HG03520 (cell line): ENCODE data around the gene KIRREL2.
"Not testable (repeated sequence)": the region's sequence is repeated elsewhere in the genome, so short reads cannot be mapped to it uniquely, and the experiment has no call there.

ENCODE experiments used
- ATAC-seq: cut with Tn5 transposase; IDR thresholded peaks from one replicate; pipeline ENCODE4 v1.9.1; 2021; ENCODE audit warnings: mild to moderate bottlenecking, moderate library complexity; ENCODE audit not compliant: unreplicated experiment

Gene KIRREL2

GRCh38 chr19:35895911-35896642, 39.4 kb downstream of the KIRREL2 start:
- no peak for ATAC-seq

- ATAC-seq = no peak
Measured at GRCh38 chr19:35896643-35897040, 39.9 kb downstream of the KIRREL2 start.

DNA sequence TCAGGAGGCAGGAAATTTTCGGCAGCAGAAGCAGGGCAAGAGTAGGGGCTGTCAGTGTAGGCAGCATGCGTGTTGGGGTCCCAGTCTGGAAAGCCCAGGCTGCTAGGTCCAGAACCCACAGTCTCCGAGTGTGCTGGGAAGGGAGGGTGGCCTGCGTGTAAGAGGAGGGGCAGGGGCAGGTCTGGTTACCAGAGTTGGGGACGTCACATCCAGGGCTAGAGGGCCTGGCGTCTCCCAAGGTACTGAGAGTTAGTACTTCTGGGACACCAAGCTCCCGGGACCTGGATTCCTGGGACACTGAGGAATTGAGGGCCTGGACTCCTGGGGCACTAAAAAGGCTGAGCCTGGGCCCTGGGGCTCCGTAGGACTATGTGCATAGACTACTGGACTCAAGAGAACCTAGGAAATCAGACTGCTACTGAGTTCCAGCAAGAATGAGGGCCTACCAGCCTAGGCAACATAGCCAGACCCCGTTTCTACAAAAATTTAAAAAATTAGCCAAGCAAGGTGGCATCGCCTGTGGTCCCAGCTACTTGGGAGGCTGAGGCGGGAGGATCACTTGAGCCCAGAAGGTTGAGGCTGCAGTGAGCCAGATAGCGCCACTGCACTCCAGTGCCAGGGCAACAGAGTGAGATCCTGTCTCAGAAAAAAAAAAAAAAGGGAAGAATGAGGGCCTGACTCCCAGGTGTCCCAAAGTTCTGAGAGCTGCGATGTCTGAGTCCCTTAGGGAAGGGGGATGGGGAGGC, 41.2 kb downstream of the KIRREL2 start:
- ATAC-seq = no peak

GRCh38 chr19:35898499-35898809, 41.7 kb downstream of the KIRREL2 start:
- ATAC-seq = no peak

DNA sequence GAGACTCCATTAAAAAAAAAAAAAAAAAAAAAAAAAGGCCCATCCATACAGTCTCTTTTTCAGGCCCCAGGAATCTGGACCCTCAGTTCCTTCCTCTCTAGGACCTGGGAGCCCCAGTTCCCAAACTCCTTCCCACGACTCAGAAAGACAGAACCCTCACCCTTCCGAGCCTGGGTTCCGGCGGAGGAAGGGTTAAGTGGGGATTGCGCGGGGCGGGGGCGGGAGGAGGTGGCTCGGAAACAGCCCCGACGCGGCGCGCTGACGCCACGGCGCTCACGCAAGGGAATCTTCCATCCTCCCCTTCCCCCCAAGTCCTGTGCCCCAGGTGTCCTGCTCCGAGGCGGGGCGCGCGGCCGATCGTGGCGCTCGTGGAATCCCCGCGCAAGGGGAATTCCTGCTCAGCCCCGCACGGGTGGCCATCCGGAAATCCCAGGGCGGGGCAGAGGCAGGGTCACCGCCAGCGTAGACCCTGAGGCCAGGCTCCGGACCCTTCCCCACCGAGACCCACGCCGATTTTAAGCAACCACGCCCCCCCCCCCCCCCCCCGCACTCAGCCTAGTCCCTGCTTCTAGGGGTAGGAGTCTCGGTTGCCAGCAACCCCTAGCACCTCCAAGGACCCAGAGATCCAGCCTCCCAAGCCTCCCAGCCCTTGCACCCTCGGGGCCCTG, 43.0 kb downstream of the KIRREL2 start:
- ATAC-seq = no peak

DNA sequence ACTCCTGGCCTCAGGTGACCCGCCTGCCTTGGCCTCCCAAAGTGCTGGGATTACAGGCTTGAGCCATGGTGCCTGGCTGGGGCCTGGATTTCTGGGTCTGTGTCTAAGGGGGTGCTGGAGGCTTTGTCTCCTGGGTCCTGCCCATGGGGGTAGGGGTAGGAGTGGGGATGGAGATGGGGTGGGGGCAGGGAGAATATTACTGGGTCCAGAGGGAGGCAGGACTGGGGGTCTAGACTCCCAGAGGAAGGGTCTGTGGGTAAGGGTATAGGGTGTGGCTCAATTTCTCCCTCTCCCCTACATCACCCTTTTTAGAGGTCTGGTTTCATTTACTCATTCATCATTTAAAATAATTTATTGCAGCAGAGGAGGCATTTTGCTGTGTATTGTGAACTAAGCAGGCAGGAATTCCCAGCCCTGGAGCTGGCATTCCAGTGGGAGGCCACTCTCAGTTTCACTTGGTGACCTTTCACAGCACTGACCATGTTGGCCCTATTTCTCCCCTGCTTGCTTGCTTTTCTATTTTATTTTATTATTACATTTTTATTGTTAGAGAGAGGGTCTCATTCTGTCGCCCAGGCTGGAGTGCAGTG, 44.4 kb downstream of the KIRREL2 start:
- no peak for ATAC-seq

DNA sequence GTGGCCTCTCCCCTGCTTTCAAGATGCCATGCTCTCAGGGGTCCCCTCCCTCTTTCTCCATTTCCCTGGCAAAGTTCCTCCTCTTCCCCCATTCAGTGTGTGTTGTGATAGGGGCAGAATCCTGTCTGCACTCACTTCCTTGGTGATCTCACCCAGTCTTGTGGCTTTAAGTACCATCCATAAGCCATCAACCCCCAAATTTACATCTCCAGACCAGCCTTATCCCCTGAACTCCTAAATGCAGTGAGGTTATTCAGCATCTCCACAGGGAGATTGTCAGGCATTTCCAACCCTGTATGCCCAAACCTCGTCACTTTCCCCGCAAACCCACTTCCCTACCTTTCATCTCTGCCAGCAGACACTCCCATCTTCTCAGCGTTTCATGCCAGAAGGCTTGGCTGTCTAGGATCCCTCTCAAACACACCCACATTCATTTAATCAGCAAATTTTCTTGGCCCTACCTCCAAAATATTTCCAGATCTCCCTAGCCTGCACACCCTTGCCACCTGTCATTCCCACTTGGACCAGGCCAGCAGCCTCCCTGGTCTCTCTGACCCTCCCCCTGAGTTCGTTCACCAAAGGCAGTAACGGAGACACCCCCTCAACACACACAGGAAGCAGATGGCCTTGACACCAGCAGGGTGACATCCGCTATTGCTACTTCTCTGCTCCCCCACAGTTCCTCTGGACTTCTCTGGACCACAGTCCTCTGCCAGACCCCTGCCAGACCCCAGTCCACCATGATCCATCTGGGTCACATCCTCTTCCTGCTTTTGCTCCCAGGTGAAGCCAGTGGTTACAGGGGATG, 45.3 kb downstream of the KIRREL2 start, which contains the start of gene HCST:
HCST (plus strand) TSS at position 676 of the 808 bp plus-strand sequence; CDS start at position 741, 65 bp downstream.
- no peak for ATAC-seq

- no peak for ATAC-seq
Measured at GRCh38 chr19:35902870-35903475, 46.3 kb downstream of the KIRREL2 start.

- ATAC-seq = no peak
Measured at GRCh38 chr19:35903550-35904179, 47.0 kb downstream of the KIRREL2 start.

GRCh38 chr19:35904311-35905068, 47.8 kb downstream of the KIRREL2 start:
- ATAC-seq = no peak

DNA sequence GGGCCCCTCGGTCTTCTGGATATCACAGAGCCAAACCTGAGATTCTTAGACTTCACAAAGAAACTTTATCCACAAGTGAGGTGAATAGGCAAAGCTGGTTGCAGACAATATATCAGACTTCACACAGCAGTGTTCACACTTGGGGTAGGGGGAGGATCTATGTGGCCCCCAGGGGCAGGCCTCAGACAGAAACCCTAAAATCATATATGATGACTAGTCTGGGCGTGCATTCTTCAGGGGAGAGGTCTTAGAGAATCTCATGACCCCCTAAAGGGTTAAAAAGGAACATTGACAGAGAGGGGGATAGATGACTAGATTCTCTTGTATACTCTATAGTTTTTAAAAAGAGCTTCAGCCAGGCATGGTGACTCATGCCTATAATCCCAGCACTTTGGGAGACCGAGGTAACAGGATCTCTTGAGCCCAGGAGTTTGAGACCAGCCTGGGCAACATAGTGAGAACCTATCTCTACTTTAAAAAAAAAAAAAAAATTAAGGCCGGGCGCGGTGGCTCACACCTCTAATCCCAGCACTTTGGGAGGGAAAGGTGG, 48.5 kb downstream of the KIRREL2 start:
- no peak for ATAC-seq

DNA sequence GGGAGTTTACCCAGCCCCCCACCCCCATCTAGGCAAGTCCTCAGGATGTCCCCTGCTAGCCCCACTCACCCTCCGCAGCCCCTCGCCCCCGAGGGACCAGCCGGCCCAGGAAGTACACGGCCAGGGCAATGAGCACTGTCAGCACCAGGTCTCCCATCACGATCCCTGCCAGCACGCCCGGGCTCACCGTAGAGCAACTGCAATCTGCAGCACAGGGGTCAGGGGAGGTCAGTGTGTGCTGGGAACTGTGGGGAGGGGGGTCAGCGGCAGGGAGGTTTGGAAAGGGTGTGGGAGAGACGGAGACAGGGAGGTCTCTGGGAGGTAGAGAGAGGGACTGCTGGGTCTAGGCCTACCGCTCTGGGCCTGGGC, 50.6 kb downstream of the KIRREL2 start:
- ATAC-seq = no peak

DNA sequence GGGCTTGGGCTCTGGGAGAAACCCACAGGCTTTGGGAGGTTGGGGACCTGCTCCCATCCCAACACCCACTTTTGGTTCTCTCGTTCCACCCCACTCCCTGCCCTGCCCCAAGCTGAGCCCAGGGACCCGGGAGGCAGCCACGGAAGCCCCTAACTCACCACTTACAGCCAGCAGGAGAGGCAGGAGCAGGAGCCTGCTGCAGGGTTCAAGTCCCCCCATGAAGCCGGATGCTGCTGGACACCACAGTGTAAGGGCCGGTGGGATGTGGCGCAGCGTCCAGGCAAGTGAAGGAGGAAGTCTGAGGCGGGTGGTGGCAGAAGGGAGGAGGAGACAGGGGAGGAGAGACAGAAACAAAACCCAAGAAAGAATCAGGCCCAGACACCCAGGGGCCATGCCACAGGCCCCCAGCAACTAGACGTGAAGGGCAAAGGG, 51.3 kb downstream of the KIRREL2 start, which contains the start of gene TYROBP:
TYROBP (minus strand) TSS at position 286 of the 432 bp plus-strand sequence; CDS start at position 219, 67 bp downstream.
- ATAC-seq = no peak

GRCh38 chr19:35908973-35909683, 52.4 kb downstream of the KIRREL2 start:
- ATAC-seq = no peak

DNA sequence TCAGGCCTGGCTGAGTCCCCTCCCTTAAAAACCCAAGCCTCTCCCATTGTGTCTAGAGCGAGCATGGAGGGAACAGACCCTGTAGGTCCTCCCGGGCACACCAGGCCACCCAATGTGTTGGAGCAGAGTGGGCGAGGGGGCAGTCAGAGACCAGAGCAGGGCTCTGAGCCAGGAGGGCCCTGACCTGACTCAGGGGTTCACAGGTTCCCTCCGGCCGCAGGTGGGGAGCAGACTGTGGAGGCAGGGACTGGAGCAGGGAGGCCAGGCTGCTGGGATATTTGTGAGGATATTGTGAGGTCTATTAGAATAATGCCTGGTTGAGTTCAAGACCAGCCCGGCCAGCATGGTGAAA, 52.9 kb downstream of the KIRREL2 start:
- ATAC-seq = no peak

- not testable (repeated sequence) for ATAC-seq
Measured at GRCh38 chr19:35910355-35910754, 53.6 kb downstream of the KIRREL2 start.

GRCh38 chr19:35911173-35911572, 54.5 kb downstream of the KIRREL2 start:
- ATAC-seq = no peak

DNA sequence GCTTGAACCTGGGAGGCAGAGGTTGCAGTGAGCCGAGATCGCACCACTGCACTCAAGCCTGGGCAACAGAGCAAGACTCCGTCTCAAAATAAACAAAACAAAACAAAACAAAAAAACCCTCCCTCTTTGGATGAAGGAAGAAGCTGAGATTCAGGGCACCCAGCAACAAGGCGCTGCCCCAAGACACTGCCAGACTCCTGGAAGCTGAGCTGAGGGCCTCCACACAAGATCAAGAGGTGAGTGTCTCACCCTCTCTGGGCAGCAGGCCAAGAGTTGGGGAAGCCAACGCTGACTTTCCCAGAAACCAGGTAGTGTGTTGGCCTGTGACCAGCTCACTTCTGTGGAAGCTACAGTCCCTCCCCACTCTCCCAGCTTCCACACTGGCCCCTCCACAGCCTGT, 55.1 kb downstream of the KIRREL2 start:
- no peak for ATAC-seq
